BLaER1 (cell line): ENCODE measurements around the gene PSKH1.

Experiments used
- H3K27ac ChIP-seq: shearing (Covaris generic); formaldehyde crosslinking; 2 replicates; pipeline ENCODE4 v1.8.1; 2022
- H3K27me3 ChIP-seq: shearing (Covaris generic); formaldehyde crosslinking; 2 replicates; pipeline ENCODE4 v1.8.1; 2022
- H3K36me3 ChIP-seq: shearing (Covaris generic); formaldehyde crosslinking; 2 replicates; pipeline ENCODE4 v1.8.1; 2022
- H3K4me1 ChIP-seq: shearing (Covaris generic); formaldehyde crosslinking; 2 replicates; pipeline ENCODE4 v1.8.1; 2022
- H3K4me2 ChIP-seq: shearing (Covaris generic); formaldehyde crosslinking; 2 replicates; pipeline ENCODE4 v1.8.1; 2022
- H3K4me3 ChIP-seq: shearing (Covaris generic); formaldehyde crosslinking; 2 replicates; pipeline ENCODE4 v1.8.1; 2022
- H3K9ac ChIP-seq: shearing (Covaris generic); formaldehyde crosslinking; 2 replicates; pipeline ENCODE4 v1.8.1; 2022
- H3K9me3 ChIP-seq: shearing (Covaris generic); formaldehyde crosslinking; 2 replicates; pipeline ENCODE4 v1.8.1; 2022
- H4K20me1 ChIP-seq: shearing (Covaris generic); formaldehyde crosslinking; 2 replicates; pipeline ENCODE4 v1.8.1; 2022
- Cebpa-rat ChIP-seq: shearing (Covaris generic); IDR thresholded peaks from 2 replicates; pipeline ENCODE4 v1.8.1; 2022

PSKH1 gene

GRCh38 chr16:67885545-67885944, 7.5 kb upstream of the PSKH1 start:
- Histone ChIP-seq H3K4me3 (no peak overlapping the region), H4K20me1 (peaks cover 43% of the 10 kb centered on the region), H3K4me1 (no peaks in the 10 kb centered on the region), H3K27me3 (no peaks in the 10 kb centered on the region), H3K9me3 (no peaks in the 10 kb centered on the region), H3K4me2 (no peak overlapping the region), H3K27ac (no peak overlapping the region), H3K9ac (no peak overlapping the region), H3K36me3 (peaks cover 81% of the 10 kb centered on the region)
- TF ChIP-seq Cebpa-rat = no peak

GRCh38 chr16:67885976-67886375, 7.1 kb upstream of the PSKH1 start:
- Histone ChIP-seq H3K36me3 (peaks cover 76% of the 10 kb centered on the region), H3K9me3 (no peaks in the 10 kb centered on the region), H3K4me2 (no peak overlapping the region), H3K9ac (no peak overlapping the region), H3K27ac (no peak overlapping the region), H4K20me1 (peaks cover 39% of the 10 kb centered on the region), H3K27me3 (no peaks in the 10 kb centered on the region), H3K4me1 (no peaks in the 10 kb centered on the region), H3K4me3 (no peak overlapping the region)
- TF ChIP-seq Cebpa-rat = no peak

GRCh38 chr16:67886387-67886786, 6.7 kb upstream of the PSKH1 start:
- Histone ChIP-seq H3K27me3 (no peaks in the 10 kb centered on the region), H3K36me3 (peaks cover 72% of the 10 kb centered on the region), H3K9ac (no peak overlapping the region), H3K4me2 (no peak overlapping the region), H3K9me3 (no peaks in the 10 kb centered on the region), H3K4me1 (no peaks in the 10 kb centered on the region), H4K20me1 (peaks cover 36% of the 10 kb centered on the region), H3K27ac (no peak overlapping the region), H3K4me3 (no peak overlapping the region)
- no peak for TF ChIP-seq Cebpa-rat

GRCh38 chr16:67888331-67888730, 4.7 kb upstream of the PSKH1 start:
- Histone ChIP-seq H3K27ac (no peak overlapping the region), H3K27me3 (no peaks in the 10 kb centered on the region)

GRCh38 chr16:67892375-67892774, 679 bp upstream of the PSKH1 start:
- Histone ChIP-seq H3K27ac (no peak overlapping the region), H3K27me3 (no peaks in the 10 kb centered on the region), H3K9me3 (no peaks in the 10 kb centered on the region), H4K20me1 (peaks cover 24% of the 10 kb centered on the region), H3K4me1 (peaks cover 21% of the 10 kb centered on the region), H3K4me2 (peak overlapping the region; percentile 79), H3K9ac (peak overlapping the region; percentile 99), H3K4me3 (peak overlapping the region; percentile 100), H3K36me3 (peaks cover 21% of the 10 kb centered on the region)
- no peak for TF ChIP-seq Cebpa-rat

More at GRCh38 chr16:67888331-67888730, 4.7 kb upstream of the PSKH1 start:
- Histone ChIP-seq H3K9ac (no peak overlapping the region), H3K4me2 (no peak overlapping the region), H3K9me3 (no peaks in the 10 kb centered on the region), H4K20me1 (peaks cover 18% of the 10 kb centered on the region), H3K4me3 (no peak overlapping the region), H3K36me3 (peaks cover 53% of the 10 kb centered on the region), H3K4me1 (peaks cover 7% of the 10 kb centered on the region; the same call in 1 of the 2 replicates)
- TF ChIP-seq Cebpa-rat = no peak

- Histone ChIP-seq H3K9ac (peak overlapping the region; percentile 99), H4K20me1 (peaks cover 39% of the 10 kb centered on the region), H3K27me3 (no peaks in the 10 kb centered on the region), H3K27ac (peak overlapping the region; percentile 97), H3K4me2 (peak overlapping the region; percentile 83), H3K9me3 (no peaks in the 10 kb centered on the region), H3K36me3 (peaks cover 17% of the 10 kb centered on the region), H3K4me1 (peaks cover 21% of the 10 kb centered on the region), H3K4me3 (peak overlapping the region; percentile 100)
- TF ChIP-seq Cebpa-rat = no peak
These were observed 817 bp downstream of the PSKH1 start for GRCh38 chr16:67893743-67894399.

GRCh38 chr16:67897231-67897630, 4.2 kb downstream of the PSKH1 start:
- Histone ChIP-seq H4K20me1 (peaks cover 73% of the 10 kb centered on the region), H3K9me3 (no peaks in the 10 kb centered on the region), H3K27me3 (no peaks in the 10 kb centered on the region), H3K4me2 (no peak overlapping the region), H3K4me1 (peaks cover 20% of the 10 kb centered on the region), H3K27ac (no peak overlapping the region), H3K4me3 (no peak overlapping the region), H3K9ac (no peak overlapping the region), H3K36me3 (peaks cover 33% of the 10 kb centered on the region)
- TF ChIP-seq Cebpa-rat = no peak

GRCh38 chr16:67901734-67902133, 8.7 kb downstream of the PSKH1 start:
- no peak for TF ChIP-seq Cebpa-rat
- Histone ChIP-seq H3K4me3 (no peak overlapping the region), H3K9ac (no peak overlapping the region), H4K20me1 (peaks cover 79% of the 10 kb centered on the region), H3K27ac (no peak overlapping the region), H3K4me2 (no peak overlapping the region), H3K36me3 (peaks cover 59% of the 10 kb centered on the region), H3K27me3 (no peaks in the 10 kb centered on the region), H3K4me1 (no peaks in the 10 kb centered on the region), H3K9me3 (no peaks in the 10 kb centered on the region)

GRCh38 chr16:67902831-67903230, 9.8 kb downstream of the PSKH1 start:
- H3K27ac ChIP-seq = no peak overlapping the region
- no peaks in the 10 kb centered on the region for H3K9me3 ChIP-seq
- H3K4me3 ChIP-seq = no peak overlapping the region
- no peaks in the 10 kb centered on the region for H3K27me3 ChIP-seq
- H3K4me2 ChIP-seq = no peak overlapping the region
- no peak overlapping the region for H3K9ac ChIP-seq
- H3K4me1 ChIP-seq = no peaks in the 10 kb centered on the region
- TF ChIP-seq Cebpa-rat = no peak
- H3K36me3 ChIP-seq = peaks cover 53% of the 10 kb centered on the region
- H4K20me1 ChIP-seq = peaks cover 68% of the 10 kb centered on the region

- Histone ChIP-seq H3K9me3 (no peaks in the 10 kb centered on the region), H3K9ac (no peak overlapping the region), H3K4me1 (peaks cover 21% of the 10 kb centered on the region), H3K27me3 (no peaks in the 10 kb centered on the region), H3K36me3 (peaks cover 72% of the 10 kb centered on the region), H3K4me3 (no peak overlapping the region), H4K20me1 (peaks cover 65% of the 10 kb centered on the region), H3K27ac (no peak overlapping the region), H3K4me2 (no peak overlapping the region)
- TF ChIP-seq Cebpa-rat = no peak
These were observed 14.5 kb downstream of the PSKH1 start for GRCh38 chr16:67907397-67908180.
